ENCODE results near the gene NUS1. TPM values are rescaled to one million over a fixed set of nuclear protein-coding genes. Genes with fewer than 3 reads are reported as not detected.
A peak's percentile ranks its signal among the peaks of the same experiment; 100 is the strongest.
"Not testable (repeated sequence)": the region's sequence is repeated elsewhere in the genome, so short reads cannot be mapped to it uniquely, and the experiment has no call there.

The NUS1 gene
- total RNA-seq = 25.9 TPM

GRCh38 chr6:117674991-117675657, at the start of gene NUS1:
NUS1 (plus strand) TSS chr6:117675469; CDS start chr6:117675671, 202 bp downstream.
- intact Hi-C loops (cut with DNase I) = no loop called here
- peak; percentile 100 for ATAC-seq

GRCh38 chr6:117627533-117627932, 47.7 kb upstream of the NUS1 start:
- DNase-seq (ENCODE audit: low spot score) (no peak), ATAC-seq (no peak)
- intact Hi-C loops (cut with DNase I) = no loop called here

More at GRCh38 chr6:117674991-117675657, at the start of gene NUS1:
- peak; percentile 99 for DNase-seq (ENCODE audit: low spot score)

- intact Hi-C loops (cut with DNase I) = loop anchor here (1.0 kb wide), 1 partner anchor 9 kb away; no protein-coding TSS in a partner anchor
- ATAC-seq = no peak
- no peak for DNase-seq (ENCODE audit: low spot score)
Observed at GRCh38 chr6:117629119-117629660, 46.1 kb upstream of the NUS1 start.

GRCh38 chr6:117637770-117638169, 37.5 kb upstream of the NUS1 start:
- ATAC-seq = no peak
- intact Hi-C loops (cut with DNase I) = no loop called here
- no peak for DNase-seq (ENCODE audit: low spot score)

GRCh38 chr6:117642976-117643375, 32.3 kb upstream of the NUS1 start:
- intact Hi-C loops (cut with DNase I) = no loop called here
- no peak for DNase-seq (ENCODE audit: low spot score)
- no peak for ATAC-seq

- ATAC-seq; intact Hi-C loops (cut with DNase I); DNase-seq (ENCODE audit: low spot score): not testable (repeated sequence)
Observed at GRCh38 chr6:117651984-117652383, 23.3 kb upstream of the NUS1 start.

- intact Hi-C loops (cut with DNase I) = no loop called here
- ATAC-seq (no peak), DNase-seq (ENCODE audit: low spot score) (no peak)
Observed at GRCh38 chr6:117653949-117654348, 21.3 kb upstream of the NUS1 start.

- ATAC-seq = no peak
- intact Hi-C loops (cut with DNase I) = no loop called here
- no peak for DNase-seq (ENCODE audit: low spot score)
Observed at GRCh38 chr6:117655380-117655779, 19.9 kb upstream of the NUS1 start.

- DNase-seq (ENCODE audit: low spot score) (no peak), ATAC-seq (no peak)
- intact Hi-C loops (cut with DNase I) = no loop called here
Observed at GRCh38 chr6:117666881-117667280, 8.4 kb upstream of the NUS1 start.

GRCh38 chr6:117668736-117669135, 6.5 kb upstream of the NUS1 start:
- ATAC-seq = no peak
- no peak for DNase-seq (ENCODE audit: low spot score)
- intact Hi-C loops (cut with DNase I) = no loop called here

- DNase-seq (ENCODE audit: low spot score) = no peak
- intact Hi-C loops (cut with DNase I) = no loop called here
- ATAC-seq = no peak
Observed at GRCh38 chr6:117674503-117674902, 766 bp upstream of the NUS1 start.

GRCh38 chr6:117675658-117676301, 511 bp downstream of the NUS1 start:
- DNase-seq (ENCODE audit: low spot score); intact Hi-C loops (cut with DNase I): not testable (repeated sequence)
- peak; percentile 71 for ATAC-seq

- intact Hi-C loops (cut with DNase I) = no loop called here
- DNase-seq (ENCODE audit: low spot score) (no peak), ATAC-seq (no peak)
Observed at GRCh38 chr6:117676577-117677218, 1.4 kb downstream of the NUS1 start.

GRCh38 chr6:117677553-117678141, 2.4 kb downstream of the NUS1 start:
- no peak for DNase-seq (ENCODE audit: low spot score)
- no peak for ATAC-seq
- intact Hi-C loops (cut with DNase I) = no loop called here

- no peak for ATAC-seq
- intact Hi-C loops (cut with DNase I) = no loop called here
Observed at GRCh38 chr6:117681162-117681741, 6.0 kb downstream of the NUS1 start.

GRCh38 chr6:117684749-117685148, 9.5 kb downstream of the NUS1 start:
- intact Hi-C loops (cut with DNase I) = no loop called here
- ATAC-seq (no peak), DNase-seq (ENCODE audit: low spot score) (no peak)

More at GRCh38 chr6:117681162-117681741, 6.0 kb downstream of the NUS1 start:
- DNase-seq (ENCODE audit: low spot score) = no peak

- intact Hi-C loops (cut with DNase I) = no loop called here
- DNase-seq (ENCODE audit: low spot score) (no peak), ATAC-seq (no peak)
Observed at GRCh38 chr6:117685359-117685758, 10.1 kb downstream of the NUS1 start.

GRCh38 chr6:117687021-117687648, 11.9 kb downstream of the NUS1 start:
- ATAC-seq (no peak), DNase-seq (ENCODE audit: low spot score) (no peak)
- intact Hi-C loops (cut with DNase I) = no loop called here

GRCh38 chr6:117689584-117689983, 14.3 kb downstream of the NUS1 start:
- DNase-seq (ENCODE audit: low spot score); intact Hi-C loops (cut with DNase I); ATAC-seq: not testable (repeated sequence)

Measured in sciatic nerve (tissue), 2 donors.